DND-41 (cell line): Measurements from ENCODE around the gene MTHFR.

Experiments used
- ATAC-seq: fragments of 200-7000 bp; cut with Tn5 transposase; 3 replicates; pipeline ENCODE4 v1.9.1; 2021; ENCODE audit warnings: low read depth; ENCODE audit not compliant: insufficient read depth
- DNase-seq: peaks from one replicate; pipeline ENCODE4 v3.0.0-alpha.2; 2020
- H2AFZ ChIP-seq: 2 replicates; pipeline ENCODE4 v1.6.0; 2012; ENCODE audit warnings: low read depth, low read length
- H3K27ac ChIP-seq: 2 replicates; pipeline ENCODE4 v1.5.1; 2012; ENCODE audit warnings: low read length, inconsistent platforms
- H3K27me3 ChIP-seq: fragments of 200-600 bp; sonication (generic); 2 replicates; pipeline ENCODE4 v1.6.0; 2012; ENCODE audit warnings: low read length, mild to moderate bottlenecking, inconsistent platforms; ENCODE audit not compliant: insufficient read depth, poor library complexity
- H3K36me3 ChIP-seq: 2 replicates; pipeline ENCODE4 v1.5.1; 2012; ENCODE audit warnings: low read length, inconsistent platforms; ENCODE audit not compliant: insufficient read depth
- H3K4me1 ChIP-seq: 2 replicates; pipeline ENCODE4 v1.5.1; 2012; ENCODE audit warnings: mild to moderate bottlenecking, low read length; ENCODE audit not compliant: insufficient read depth
- H3K4me2 ChIP-seq: 2 replicates; pipeline ENCODE4 v1.6.0; 2012; ENCODE audit warnings: mild to moderate bottlenecking, moderate library complexity, low read length, inconsistent platforms; ENCODE audit not compliant: insufficient read depth
- H3K4me3 ChIP-seq, 2 experiments: fragments of 200-600 bp in 1 of 2; shearing (Covaris generic) in 1 of 2; 2 replicates each; pipeline ENCODE4 v1.5.1; 2012 to 2016; ENCODE audit warnings: inconsistent platforms in 2 of 2, low read length in 2 of 2, mild to moderate bottlenecking in 2 of 2, low read depth in 1 of 2, moderate library complexity in 1 of 2
- H3K79me2 ChIP-seq: 2 replicates; pipeline ENCODE4 v1.6.0; 2012; ENCODE audit warnings: low read length, inconsistent platforms; ENCODE audit not compliant: insufficient read depth
- H3K9ac ChIP-seq: 2 replicates; pipeline ENCODE4 v1.6.0; 2012; ENCODE audit warnings: low read depth, mild to moderate bottlenecking, inconsistent platforms, low read length, moderate library complexity
- H3K9me3 ChIP-seq: 2 replicates; pipeline ENCODE4 v1.5.1; 2012; ENCODE audit warnings: low read length, moderate library complexity, mild to moderate bottlenecking, inconsistent platforms; ENCODE audit not compliant: insufficient read depth, severe bottlenecking
- H4K20me1 ChIP-seq: 2 replicates; pipeline ENCODE4 v1.6.0; 2012; ENCODE audit warnings: low read length; ENCODE audit not compliant: insufficient read depth
- CTCF ChIP-seq: IDR thresholded peaks from 2 replicates; pipeline ENCODE4 v1.5.1; 2012; ENCODE audit warnings: borderline replicate concordance, low read length, moderate library complexity, mild to moderate bottlenecking; ENCODE audit not compliant: poor library complexity, severe bottlenecking; ENCODE audit errors: extremely low read depth
- EZH2 ChIP-seq: IDR thresholded peaks from 3 replicates; pipeline ENCODE4 v1.6.1; 2012; ENCODE audit warnings: borderline replicate concordance, low read depth, mild to moderate bottlenecking, moderate library complexity, low read length, inconsistent platforms; ENCODE audit not compliant: severe bottlenecking

Gene MTHFR

GRCh38 chr1:11751087-11751486 lies 54.7 kb downstream of the MTHFR start:
- Histone ChIP-seq H3K27me3 (peaks cover 4% of the 10 kb centered on the region), H2AFZ (no peak overlapping the region), H3K4me3 (no peak overlapping the region), H3K27ac (no peak overlapping the region), H4K20me1 (no peaks in the 10 kb centered on the region; the same call in 1 of the 2 replicates), H3K4me1 (no peaks in the 10 kb centered on the region), H3K9ac (no peak overlapping the region), H3K36me3 (no peaks in the 10 kb centered on the region), H3K4me2 (no peak overlapping the region), H3K9me3 (no peaks in the 10 kb centered on the region), H3K79me2 (no peaks in the 10 kb centered on the region)
- DNase-seq (no peak), ATAC-seq (no peak)
- TF ChIP-seq CTCF (no peak), EZH2 (no peak)

GRCh38 chr1:11749996-11750395 lies 55.8 kb downstream of the MTHFR start:
- DNase-seq (no peak), ATAC-seq (no peak)
- no peaks in the 10 kb centered on the region for H3K36me3 ChIP-seq
- H3K4me1 ChIP-seq, result no peaks in the 10 kb centered on the region
- no peaks in the 10 kb centered on the region for H3K9me3 ChIP-seq
- no peak overlapping the region for H2AFZ ChIP-seq
- peaks cover 3% of the 10 kb centered on the region; the same call in 1 of the 2 replicates for H4K20me1 ChIP-seq
- no peaks in the 10 kb centered on the region for H3K79me2 ChIP-seq
- H3K4me3 ChIP-seq, result no peak overlapping the region
- no peaks in the 10 kb centered on the region for H3K27me3 ChIP-seq
- TF ChIP-seq EZH2, result no peak
- TF ChIP-seq CTCF, result no peak
- no peak overlapping the region for H3K4me2 ChIP-seq
- no peak overlapping the region for H3K27ac ChIP-seq
- no peak overlapping the region for H3K9ac ChIP-seq

- no peaks in the 10 kb centered on the region for H3K36me3 ChIP-seq
- no peak overlapping the region for H3K4me3 ChIP-seq
- no peaks in the 10 kb centered on the region for H3K9me3 ChIP-seq
- TF ChIP-seq CTCF (peak; percentile 69), EZH2 (no peak)
- no peak overlapping the region for H3K4me2 ChIP-seq
- H2AFZ ChIP-seq, result no peak overlapping the region
- H3K27ac ChIP-seq, result no peak overlapping the region
- ATAC-seq, result peak; percentile 83
- H3K27me3 ChIP-seq, result no peaks in the 10 kb centered on the region
- DNase-seq, result peak; percentile 60
- no peaks in the 10 kb centered on the region for H3K79me2 ChIP-seq
- peaks cover 3% of the 10 kb centered on the region; the same call in 1 of the 2 replicates for H4K20me1 ChIP-seq
- no peak overlapping the region for H3K9ac ChIP-seq
- H3K4me1 ChIP-seq, result no peaks in the 10 kb centered on the region
These were observed 56.5 kb downstream of the MTHFR start for GRCh38 chr1:11749203-11749689.
